Smooth muscle cell (in vitro differentiated cells): ENCODE measurements around the gene BMI1. TPM values are rescaled to one million over a fixed set of nuclear protein-coding genes. Genes with fewer than 3 reads are reported as not detected.

ENCODE experiments used
- DNase-seq: peaks from one replicate; lab custom pipeline; 2025; ENCODE audit not compliant: unreplicated experiment; lab: John Stamatoyannopoulos, UW
- H2AFZ ChIP-seq: fragments of 200-600 bp; sonication (generic); 2 replicates; pipeline ENCODE4 v1.6.0; 2016; ENCODE audit warnings: antibody characterized with exemption, low read depth, mild to moderate bottlenecking
- H3F3A ChIP-seq: fragments of 200-600 bp; sonication (generic); 2 replicates; pipeline ENCODE4 v1.6.0; 2017; ENCODE audit warnings: antibody characterized with exemption, low read depth
- H3K27ac ChIP-seq: fragments of 200-600 bp; sonication (generic); 2 replicates; pipeline ENCODE4 v1.5.1; 2016; ENCODE audit warnings: low read depth, mild to moderate bottlenecking
- H3K27me3 ChIP-seq: fragments of 200-600 bp; sonication (generic); 2 replicates; pipeline ENCODE4 v1.6.1; 2016; ENCODE audit warnings: low read depth, mild to moderate bottlenecking
- H3K36me3 ChIP-seq: fragments of 200-600 bp; sonication (generic); 2 replicates; pipeline ENCODE4 v1.5.1; 2016; ENCODE audit warnings: low read depth
- H3K4me1 ChIP-seq: fragments of 200-600 bp; sonication (generic); 2 replicates; pipeline ENCODE4 v1.5.1; 2016; ENCODE audit warnings: low read depth
- H3K4me2 ChIP-seq: fragments of 200-600 bp; sonication (generic); 2 replicates; pipeline ENCODE4 v1.6.0; 2016; ENCODE audit warnings: mild to moderate bottlenecking
- H3K4me3 ChIP-seq: fragments of 200-600 bp; sonication (generic); 2 replicates; pipeline ENCODE4 v1.5.1; 2016; ENCODE audit warnings: mild to moderate bottlenecking
- H3K79me2 ChIP-seq: fragments of 200-600 bp; sonication (generic); 2 replicates; pipeline ENCODE4 v1.6.0; 2016; ENCODE audit warnings: low read depth, mild to moderate bottlenecking
- H3K9ac ChIP-seq: fragments of 200-600 bp; sonication (generic); 2 replicates; pipeline ENCODE4 v1.6.0; 2016; ENCODE audit warnings: low read depth
- H3K9me3 ChIP-seq: fragments of 200-600 bp; sonication (generic); replicated peaks from 2 replicates; pipeline ENCODE4 v1.5.1; 2016; ENCODE audit warnings: low read depth
- H4K20me1 ChIP-seq: fragments of 200-600 bp; sonication (generic); 2 replicates; pipeline ENCODE4 v1.6.0; 2016; ENCODE audit warnings: low read depth
- CTCF ChIP-seq: fragments of 200-600 bp; sonication (generic); IDR thresholded peaks from 2 replicates; pipeline ENCODE4 v1.5.1; 2017; ENCODE audit warnings: borderline replicate concordance, mild to moderate bottlenecking, antibody characterized with exemption; ENCODE audit not compliant: insufficient read depth, poor library complexity, severe bottlenecking
- WGBS: methylation state at CpG from one replicate; pipeline ENCODE4 v1.1.7; 2016; ENCODE audit warnings: low lambda C conversion rate; 5-methylcytosine and 5-hydroxymethylcytosine counted together
- polyA plus RNA-seq: library from polyadenylated mRNA; unstranded; fragments of >200 nt; fragmentation: Nextera tagmentation; extraction: Ambion mirVana; gene quantifications from 2 replicates; pipeline ENCODE4 v1.2.1, GENCODE V29; 2016
- total RNA-seq: library from RNA; depleted of rRNA; stranded (reverse); fragments of >200 nt; gene quantifications from 2 replicates; pipeline ENCODE4 v1.2.3, GENCODE V29; 2014

Gene BMI1
- total and polyA plus RNA-seq, 2 experiments from 2014 or later, result 11.4 to 34.5 TPM

- no peak for TF ChIP-seq CTCF
- no peaks in the 10 kb centered on the region for H3K9me3 ChIP-seq
- H3K9ac ChIP-seq, result no peak overlapping the region
- H3K36me3 ChIP-seq, result no peaks in the 10 kb centered on the region
- peaks cover 6% of the 10 kb centered on the region for H3F3A ChIP-seq
- no peak overlapping the region for H3K4me3 ChIP-seq
- peaks cover 58% of the 10 kb centered on the region for H3K27me3 ChIP-seq
- peaks cover 36% of the 10 kb centered on the region for H3K4me1 ChIP-seq
- 75% methylated on average over 3 of the region's 3 CpGs for WGBS
- no peak overlapping the region for H2AFZ ChIP-seq
- H3K27ac ChIP-seq, result no peak overlapping the region
- no peak overlapping the region for H3K4me2 ChIP-seq
- no peak for DNase-seq
- H4K20me1 ChIP-seq, result peaks cover 43% of the 10 kb centered on the region
- H3K79me2 ChIP-seq, result peaks cover 11% of the 10 kb centered on the region
Measured at GRCh38 chr10:22318772-22319171, 2.1 kb upstream of the BMI1 start.

GRCh38 chr10:22319547-22319979, 1.3 kb upstream of the BMI1 start:
- Histone ChIP-seq H3K36me3 (no peaks in the 10 kb centered on the region), H3K27me3 (peaks cover 58% of the 10 kb centered on the region), H3K79me2 (peaks cover 17% of the 10 kb centered on the region), H3K4me2 (peak overlapping the region; percentile 86), H3K4me1 (peaks cover 42% of the 10 kb centered on the region), H3F3A (peaks cover 6% of the 10 kb centered on the region), H4K20me1 (peaks cover 51% of the 10 kb centered on the region), H3K9me3 (no peaks in the 10 kb centered on the region), H3K27ac (no peak overlapping the region), H3K9ac (no peak overlapping the region), H2AFZ (no peak overlapping the region), H3K4me3 (peak overlapping the region; percentile 49)
- DNase-seq, result no peak
- no peak for TF ChIP-seq CTCF
- 26% methylated on average over 10 of the region's 10 CpGs for WGBS

- Histone ChIP-seq H3K27me3 (peaks cover 57% of the 10 kb centered on the region), H3K4me1 (peaks cover 47% of the 10 kb centered on the region), H4K20me1 (peaks cover 56% of the 10 kb centered on the region), H3F3A (peaks cover 6% of the 10 kb centered on the region), H3K9me3 (no peaks in the 10 kb centered on the region), H3K9ac (no peak overlapping the region), H3K4me2 (peak overlapping the region; percentile 86), H2AFZ (no peak overlapping the region), H3K79me2 (peaks cover 18% of the 10 kb centered on the region), H3K27ac (no peak overlapping the region), H3K4me3 (peak overlapping the region; percentile 49), H3K36me3 (no peaks in the 10 kb centered on the region)
- 4% methylated on average over 26 of the region's 30 CpGs for WGBS
- DNase-seq, result no peak
- no peak for TF ChIP-seq CTCF
Measured at GRCh38 chr10:22319980-22320558, 830 bp upstream of the BMI1 start.
